GM19238 (cell line): ENCODE data around the gene HIGD2A.

Experiments used
- DNase-seq: peaks from one replicate; pipeline ENCODE4 v3.0.0; 2011; ENCODE audit warnings: low spot score; ENCODE audit not compliant: insufficient read length

Gene HIGD2A, protein sequence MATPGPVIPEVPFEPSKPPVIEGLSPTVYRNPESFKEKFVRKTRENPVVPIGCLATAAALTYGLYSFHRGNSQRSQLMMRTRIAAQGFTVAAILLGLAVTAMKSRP

DNA sequence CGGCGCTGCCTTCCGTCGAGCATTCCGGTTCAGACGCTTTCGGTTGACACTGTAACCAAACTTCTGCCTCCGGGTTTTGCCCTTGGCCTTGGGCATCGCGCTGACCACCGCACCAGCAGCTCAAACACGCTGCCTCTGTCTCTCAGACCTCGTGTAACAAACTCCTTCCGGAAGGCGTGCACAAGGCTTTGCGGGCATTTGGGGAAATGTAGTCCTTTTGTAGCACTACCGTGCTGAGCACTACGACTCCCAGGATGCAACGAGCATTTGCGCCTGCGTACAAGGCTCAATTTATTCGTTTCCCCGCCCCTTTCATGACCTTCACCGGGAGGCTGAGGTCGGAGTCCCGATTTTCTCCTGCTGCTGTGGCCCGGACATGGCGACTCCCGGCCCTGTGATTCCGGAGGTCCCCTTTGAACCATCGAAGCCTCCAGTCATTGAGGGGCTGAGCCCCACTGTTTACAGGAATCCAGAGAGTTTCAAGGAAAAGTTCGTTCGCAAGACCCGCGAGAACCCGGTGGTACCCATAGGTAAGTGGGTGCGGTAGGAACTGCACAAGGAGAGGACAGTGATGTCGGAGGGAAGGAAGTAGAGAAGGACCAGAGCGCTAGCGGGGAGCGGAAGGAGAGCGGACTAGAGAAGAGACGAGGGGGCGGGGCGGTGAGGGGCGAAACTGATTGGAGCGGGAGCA lies at the start of gene HIGD2A, which contains the start of gene NOP16:
Gene HIGD2A, plus strand, starts transcription at position 308 of the 691 bp plus-strand sequence. Its CDS starts 69 bp downstream, at position 377.
Gene NOP16, minus strand, starts transcription at position 155 of the 691 bp plus-strand sequence. Its CDS starts 59 bp downstream, at position 96.
- DNase-seq = peak; percentile 97

DNA sequence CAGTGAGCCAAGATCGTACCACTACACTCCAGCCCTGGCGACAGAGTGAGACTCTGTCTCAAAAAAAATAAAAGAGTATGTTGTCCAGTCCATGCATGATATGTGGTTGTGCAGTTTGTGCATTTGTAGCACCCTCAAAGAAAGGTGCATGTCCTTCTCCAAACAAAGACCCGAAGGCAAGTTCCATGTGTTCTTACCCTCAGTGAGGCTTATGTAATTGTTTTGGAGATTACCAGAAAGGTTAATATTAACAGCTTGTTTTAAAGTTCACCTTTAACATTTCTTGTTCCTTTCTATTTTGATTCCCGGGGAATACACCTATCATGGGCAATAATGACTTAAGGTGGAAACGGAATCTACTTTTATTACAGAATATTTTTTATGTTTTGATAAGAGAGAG lies 49.2 kb upstream of the HIGD2A start:
- no peak for DNase-seq

DNA sequence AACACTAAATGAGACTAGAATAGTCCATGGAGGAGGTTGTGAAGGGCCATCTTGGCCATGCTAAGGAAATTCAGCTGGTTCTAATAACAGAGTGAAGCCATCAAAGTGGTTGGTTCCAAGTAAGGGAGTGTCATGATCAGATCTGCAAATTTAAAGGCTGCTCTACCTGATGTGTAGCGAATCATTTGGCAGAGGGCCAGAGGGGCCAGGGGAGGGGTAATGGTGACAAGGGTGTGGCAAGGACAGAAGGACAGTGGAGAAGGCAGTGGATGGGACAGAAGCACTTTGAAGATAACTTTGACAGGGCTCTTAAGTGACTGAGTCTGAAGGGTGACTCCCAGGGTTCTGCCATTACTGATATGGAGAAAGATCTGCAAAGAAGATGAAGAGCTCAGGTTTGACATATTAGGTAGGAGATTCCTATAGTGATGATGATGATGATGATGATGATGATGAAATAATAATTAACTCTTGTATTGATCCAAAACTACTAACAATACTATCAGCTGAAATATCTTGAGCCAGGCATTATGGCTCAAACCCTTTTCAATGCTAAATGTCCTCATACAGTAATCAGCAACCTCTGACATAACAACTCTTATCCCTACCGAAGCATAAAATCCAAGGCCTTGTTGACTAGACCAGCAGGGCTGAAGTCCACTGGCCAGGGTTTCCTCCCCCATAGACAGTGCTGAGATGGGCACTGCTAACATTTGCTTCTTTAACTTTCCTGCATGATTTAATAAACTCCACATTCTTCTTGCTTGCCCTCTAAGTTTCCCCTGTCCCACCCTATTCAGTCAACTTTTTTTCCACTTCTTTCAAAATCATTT lies 47.0 kb upstream of the HIGD2A start:
- DNase-seq = no peak

DNA sequence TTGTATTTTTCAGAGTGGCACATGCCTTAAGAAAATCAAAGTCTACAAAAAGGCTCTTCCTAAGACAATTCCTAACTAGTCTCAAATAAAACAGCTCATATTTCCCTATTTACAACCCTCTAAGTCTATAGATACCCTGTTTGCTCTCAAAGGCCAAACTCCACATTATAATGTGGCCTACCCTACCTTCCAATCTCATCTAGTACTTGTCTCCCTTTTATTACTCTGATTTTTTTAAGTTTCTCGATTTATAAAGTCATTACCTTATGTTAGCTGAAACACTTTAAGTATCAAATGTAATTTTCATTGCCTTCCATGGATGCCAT lies 46.4 kb upstream of the HIGD2A start:
- no peak for DNase-seq

DNA sequence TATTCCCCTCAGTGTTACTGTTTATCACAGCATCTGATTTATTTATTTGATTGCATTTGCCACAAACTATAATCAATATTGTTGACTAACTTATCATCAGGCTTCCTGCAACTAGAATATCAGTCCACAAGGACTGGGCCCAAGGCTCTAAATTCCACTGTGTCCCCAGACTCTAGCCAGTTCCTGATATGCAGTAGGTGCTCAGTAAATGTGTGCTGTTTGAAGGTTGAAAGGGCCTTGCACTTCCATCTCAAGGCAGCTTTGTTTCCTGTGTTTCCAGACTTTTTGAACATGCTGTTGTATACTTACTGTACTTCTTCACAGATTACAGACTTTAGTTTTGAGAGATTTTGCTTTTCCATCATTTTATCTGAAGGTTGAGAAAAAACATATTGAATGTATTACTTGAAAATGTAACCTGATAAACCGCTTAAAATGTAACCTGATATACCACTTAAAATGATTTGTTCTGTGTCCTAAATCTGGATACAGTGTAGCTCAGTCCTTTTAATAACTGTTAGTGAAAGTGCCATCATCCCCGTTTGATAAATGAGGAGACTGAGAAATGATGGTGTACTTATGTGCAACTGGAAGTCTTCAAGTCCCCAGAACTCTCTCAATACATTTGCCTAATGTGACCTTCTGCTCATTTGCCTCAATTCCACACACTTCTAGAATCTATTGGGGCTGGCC lies 45.6 kb upstream of the HIGD2A start:
- no peak for DNase-seq

DNA sequence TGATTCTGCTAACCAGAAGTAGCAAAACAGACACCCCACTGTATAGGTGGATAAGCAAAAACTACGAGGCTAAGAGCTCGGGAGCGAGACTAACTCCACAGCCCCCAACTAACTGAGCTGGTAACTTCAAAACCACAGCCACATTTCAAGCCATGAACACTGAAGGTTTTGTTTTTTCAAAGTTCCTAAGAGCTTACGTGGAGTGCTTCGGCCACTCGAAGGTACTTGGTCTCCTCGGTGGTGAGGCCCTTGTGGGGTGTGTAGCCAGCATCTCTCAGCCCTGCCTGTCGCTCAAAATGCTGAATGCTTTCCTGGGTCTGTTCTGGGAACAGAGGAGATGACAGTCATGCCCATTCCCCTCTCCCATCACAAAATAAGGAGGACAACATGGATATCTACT lies 38.1 kb upstream of the HIGD2A start:
- no peak for DNase-seq

DNA sequence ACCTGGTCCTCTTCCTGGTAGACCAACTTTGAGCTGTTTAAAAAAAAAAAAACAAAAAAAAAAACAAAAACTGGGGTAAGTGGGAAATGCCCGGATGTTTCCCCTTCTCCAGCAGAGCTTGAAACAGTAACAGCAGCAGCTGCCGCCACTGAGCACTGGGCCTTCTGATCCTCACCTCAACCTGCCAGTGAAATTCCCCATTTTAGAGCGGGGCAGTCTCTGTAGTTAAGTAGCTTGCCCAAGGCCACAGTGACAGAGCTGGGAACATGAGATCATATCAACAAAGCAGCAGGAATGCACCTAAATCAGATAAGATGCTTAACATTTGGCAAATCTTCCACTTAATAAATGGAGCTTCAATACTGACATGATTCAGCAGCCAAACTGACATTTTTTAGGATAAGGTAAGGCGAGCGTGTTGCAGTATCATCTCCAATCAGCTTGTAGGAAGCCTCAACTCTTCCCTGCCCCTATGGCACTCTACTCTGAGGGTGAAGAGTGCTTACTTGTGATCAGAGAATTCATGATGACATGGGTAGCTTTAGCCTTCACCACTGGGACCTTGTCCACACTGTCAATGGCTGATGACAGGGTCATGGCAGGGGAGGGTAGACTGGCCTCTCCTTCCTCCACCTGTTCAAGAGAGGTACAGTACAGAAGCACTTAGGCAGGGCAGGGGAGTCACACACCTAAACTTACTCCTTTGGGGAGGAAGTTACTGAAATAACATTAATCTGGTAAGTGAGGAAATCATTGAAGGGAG lies 36.3 kb upstream of the HIGD2A start:
- no peak for DNase-seq

DNA sequence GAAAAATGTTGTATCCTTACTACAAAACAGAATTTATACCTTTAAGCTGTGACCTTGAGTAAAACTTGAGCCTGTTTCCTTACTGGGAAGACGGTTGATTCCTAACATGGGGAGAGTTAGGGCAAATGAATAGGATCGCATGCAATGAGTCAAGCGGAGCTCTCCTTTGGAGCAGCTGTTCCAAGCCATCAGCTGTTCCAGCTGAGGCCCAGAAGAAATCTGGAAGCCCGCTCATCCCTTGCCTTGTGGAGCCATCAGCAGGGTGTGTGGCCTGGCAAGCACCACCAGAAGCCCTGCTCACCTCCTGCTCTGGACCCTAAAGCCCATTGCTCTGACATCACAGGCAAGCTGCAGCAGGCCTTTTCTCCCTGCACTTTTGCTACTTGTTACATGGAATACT lies 35.0 kb upstream of the HIGD2A start:
- DNase-seq = no peak

DNA sequence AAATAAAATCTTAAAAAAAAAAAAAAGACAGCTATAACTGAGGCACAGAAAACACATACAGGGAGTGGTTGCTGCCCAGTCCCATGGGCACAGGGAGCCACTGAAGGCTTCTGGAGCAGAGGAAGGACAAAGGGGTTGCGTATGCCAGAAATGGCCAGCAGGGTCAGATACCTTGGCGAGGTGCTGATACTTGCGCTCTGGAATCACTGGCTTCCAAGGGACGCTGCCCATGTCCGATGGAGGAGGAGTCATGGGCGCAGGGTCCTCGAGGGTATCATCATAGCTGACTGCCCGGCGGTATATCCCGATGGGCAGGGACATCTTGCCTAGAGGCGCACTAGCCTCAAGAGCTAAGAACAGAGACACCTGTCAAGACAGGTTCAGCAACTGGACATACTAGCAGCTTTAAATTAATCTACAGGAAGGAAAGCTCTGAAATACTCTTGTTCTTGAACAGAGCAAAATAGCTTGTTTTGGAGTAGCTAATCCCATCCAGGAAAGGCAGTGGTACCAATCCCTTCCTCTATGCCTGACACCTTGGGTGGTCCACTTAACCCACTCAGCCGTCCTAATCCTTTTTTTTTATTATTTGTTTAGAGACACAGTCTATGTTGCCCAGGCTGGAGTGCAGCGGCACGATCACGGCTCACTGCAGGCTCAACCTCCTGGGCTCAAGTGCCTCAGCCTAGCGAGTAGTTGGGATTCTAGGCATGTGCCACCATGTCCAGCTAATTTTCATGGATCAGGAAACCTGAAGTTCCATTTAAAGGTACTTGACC lies 33.0 kb upstream of the HIGD2A start:
- DNase-seq = no peak

DNA sequence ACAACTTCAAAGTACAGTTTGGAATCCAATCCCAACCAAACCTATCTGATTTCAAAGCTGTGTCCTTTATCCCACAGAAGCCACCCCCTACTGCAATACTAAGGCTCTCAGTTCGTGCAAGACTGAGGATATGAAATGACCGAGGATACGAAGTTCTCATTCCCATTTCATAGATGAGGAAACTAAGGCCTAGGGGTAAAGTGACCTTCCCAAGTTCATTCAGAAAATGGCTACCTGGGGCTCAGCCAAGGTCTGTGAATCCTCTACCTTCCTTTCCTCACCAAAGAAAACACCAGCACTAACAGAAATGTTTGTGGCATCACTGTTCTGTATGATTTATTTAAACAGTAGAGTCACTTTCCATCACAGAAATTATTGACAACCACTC lies 32.4 kb upstream of the HIGD2A start:
- no peak for DNase-seq

DNA sequence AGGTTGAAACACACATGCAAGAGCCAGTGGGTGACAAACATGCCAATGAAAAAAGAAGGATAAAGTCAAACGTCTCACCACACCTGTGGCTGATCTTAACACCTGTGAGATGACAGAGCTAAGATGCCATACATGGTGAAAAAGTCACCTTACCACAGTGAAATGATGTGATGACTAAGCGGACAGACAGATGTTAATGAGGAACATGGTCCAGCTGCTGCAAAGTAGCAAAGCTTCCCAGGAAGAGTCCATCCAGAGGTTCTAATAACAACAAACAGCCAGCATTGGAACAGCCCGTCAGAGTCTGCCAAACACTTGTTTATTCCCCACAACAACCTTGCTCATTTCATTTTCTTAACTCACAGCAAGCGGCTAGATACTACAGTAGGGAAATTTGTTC lies 28.9 kb upstream of the HIGD2A start:
- no peak for DNase-seq

DNA sequence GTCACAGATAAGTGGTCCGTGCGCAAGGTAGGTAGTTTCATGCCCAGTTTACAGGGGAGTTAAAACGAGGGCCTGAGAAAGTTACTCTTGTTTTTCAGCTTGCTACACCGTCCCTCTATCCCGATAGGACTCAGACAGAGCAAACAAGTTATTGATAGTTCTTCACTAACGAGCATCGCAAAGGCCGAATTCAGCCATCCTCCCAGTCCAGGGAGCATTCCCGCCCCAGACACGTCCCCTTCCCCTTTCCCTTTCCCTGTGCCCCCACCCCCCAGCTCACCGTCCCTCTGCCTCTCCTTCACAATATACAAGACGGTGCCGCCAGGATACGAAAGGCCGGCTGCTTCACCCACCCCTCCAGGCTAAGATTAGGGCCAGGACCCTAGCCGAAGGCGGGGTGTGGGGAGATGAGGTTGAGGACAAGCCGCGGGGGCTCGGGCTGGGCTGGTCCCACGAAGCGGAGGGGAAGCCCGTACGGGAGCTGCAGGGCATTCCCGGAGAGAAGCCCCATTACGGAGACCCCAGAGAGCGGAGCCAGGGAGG lies 27.6 kb upstream of the HIGD2A start:
- DNase-seq = no peak

DNA sequence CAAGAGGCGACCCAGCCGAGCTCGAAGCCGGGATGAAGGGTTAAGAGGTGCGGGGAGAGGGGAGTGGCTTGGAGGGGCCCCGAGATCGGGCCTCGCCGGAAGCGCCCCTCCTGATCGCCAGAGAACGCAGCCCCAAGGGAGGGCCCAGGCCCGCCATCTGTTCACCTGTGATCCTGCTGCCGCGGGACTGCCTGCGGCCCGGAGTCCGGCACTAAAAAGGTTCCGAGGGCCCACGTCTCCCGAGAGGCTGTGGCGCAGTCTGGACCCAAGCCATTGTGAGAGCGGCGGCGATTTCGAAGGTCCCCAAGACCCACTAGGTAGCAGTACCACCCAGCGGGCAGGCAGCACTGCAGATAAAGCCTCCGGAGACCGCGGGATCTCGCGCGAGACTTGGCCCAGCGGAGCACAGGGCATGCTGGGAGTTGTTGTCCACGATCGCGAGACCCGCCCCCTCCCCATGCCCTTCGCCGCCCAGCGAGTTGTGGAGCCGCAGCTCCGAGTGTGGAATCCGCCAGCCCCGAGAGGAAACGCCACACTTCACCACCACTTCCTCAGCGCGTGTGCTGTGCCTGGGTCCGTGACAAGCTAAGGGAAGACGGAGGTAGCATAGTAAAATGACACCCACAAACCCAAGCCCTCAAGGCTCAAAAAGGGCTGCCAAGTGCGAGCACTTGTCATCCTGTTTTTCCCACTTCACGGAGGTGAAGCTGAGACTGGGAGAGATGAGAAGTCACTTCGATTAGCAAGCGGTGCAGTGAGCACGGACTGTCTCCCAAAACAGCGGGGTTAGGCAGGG lies 26.9 kb upstream of the HIGD2A start, which contains the start of gene KIAA1191:
Gene KIAA1191, minus strand, starts transcription at position 328 of the 796 bp plus-strand sequence. CDS start 2,256 bp downstream, outside the sequence.
- peak; percentile 84 for DNase-seq

DNA sequence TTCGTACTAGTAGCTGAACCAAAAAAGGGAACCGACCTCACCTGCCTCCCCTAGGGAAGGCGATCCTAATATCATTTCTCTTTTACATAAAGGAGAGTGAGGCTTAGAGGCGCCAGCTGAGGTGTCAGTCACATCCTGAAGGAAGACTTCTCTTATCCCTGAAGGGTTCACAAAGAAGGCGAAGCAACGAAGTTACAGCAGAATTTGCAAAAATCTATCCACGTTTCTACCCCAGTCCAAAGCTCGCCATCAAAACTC lies 26.4 kb upstream of the HIGD2A start:
- no peak for DNase-seq

DNA sequence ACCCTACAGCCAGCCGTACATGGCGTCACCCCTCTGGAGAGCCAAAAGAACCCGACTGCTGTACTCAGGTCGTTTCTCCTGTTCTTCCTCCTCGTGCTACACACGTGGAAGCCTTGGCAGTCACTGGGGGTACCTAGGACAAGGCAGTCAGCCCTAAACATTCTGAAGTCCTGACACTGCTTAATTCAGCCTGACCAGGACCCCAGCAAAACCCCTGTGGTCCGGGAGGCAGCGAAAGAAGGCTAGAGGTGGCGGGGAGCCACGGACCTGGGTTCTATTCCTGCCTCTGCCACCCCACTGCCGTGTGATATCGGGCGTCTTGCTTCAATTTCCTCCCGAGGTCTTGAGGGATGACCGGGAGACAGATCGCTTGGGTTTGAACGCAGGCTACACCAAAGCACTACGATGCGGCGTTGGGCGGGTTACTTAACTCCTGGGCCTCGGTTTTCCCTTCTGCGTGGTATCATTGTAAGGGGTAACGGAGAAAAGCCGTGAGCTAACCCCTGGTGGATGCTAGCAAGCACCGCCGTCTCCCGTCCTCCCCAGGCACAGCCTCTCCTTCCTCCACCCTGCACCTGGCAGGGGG lies 23.7 kb upstream of the HIGD2A start:
- DNase-seq = no peak

DNA sequence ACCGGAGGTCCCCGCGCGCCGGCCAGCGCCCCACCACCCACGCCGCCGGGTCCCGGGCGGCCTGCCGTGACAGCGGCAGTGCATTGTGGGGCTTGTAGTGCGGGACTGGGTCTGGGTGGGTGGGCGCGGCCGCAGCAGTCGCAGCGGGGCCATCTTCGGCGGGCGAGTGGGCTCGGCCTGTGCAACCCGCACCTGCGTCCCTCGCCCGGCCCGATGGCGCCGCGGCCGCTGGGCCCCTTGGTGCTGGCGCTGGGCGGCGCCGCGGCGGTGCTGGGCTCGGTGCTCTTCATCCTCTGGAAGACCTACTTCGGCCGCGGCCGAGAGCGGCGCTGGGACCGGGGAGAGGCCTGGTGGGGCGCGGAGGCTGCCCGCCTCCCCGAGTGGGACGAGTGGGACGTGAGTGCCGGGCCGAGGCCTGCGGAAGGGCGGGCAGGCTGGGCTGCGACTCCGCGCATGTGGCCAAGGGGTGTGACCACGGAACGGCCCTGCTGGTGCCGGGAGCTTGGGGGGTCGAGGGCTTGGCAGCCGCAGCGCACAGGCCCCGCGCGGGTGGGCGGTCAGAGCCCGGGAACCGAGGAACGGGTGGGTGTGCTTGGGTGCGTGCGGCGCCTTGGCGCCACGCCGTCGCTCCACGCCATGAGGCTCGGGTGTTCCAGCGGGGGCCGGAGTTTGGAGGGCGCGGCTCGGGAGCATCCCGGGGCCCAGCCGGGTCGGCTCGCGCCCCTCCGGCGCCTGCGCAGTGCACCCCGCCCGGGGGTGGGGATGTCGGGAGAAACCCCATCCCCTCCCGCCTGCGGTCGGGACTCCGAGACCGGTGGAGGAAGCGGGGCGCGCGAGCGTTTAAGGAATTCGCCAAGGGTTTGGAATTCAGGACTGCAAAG lies 23.0 kb upstream of the HIGD2A start, which contains the start of gene ARL10:
Gene ARL10, plus strand, starts transcription at position 137 of the 881 bp plus-strand sequence. Its CDS starts 77 bp downstream, at position 214.
- peak; percentile 64 for DNase-seq

DNA sequence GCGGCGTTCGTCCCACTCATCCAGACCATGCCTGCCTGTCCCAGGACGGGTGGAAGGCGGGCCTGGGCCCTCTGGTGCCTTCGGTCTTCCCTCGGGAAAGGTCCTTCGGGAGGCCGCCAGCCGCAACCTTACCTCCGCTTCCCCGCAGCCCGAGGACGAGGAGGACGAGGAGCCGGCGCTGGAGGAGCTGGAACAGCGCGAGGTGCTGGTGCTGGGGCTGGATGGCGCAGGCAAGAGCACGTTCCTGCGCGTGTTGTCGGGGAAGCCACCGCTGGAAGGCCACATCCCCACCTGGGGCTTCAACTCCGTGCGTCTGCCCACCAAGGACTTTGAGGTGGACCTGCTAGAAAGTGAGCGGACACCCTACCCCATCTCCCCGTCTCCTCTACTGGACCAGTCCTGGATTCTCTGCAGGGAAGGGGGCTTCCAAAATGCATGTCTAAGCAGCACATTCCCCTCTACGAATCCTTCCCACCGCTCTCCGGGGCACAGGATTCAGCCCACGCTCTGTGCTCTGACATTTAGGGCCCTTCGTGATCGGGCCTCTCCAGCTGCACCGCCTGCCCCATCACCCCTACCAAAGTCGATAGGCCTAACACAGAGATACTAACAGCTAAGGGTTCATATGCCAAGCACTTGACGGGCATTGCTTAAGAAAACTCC lies 22.2 kb upstream of the HIGD2A start:
- DNase-seq = no peak
